Cardiac muscle cell (in vitro differentiated cells and primary cell): Measurements from ENCODE around the gene NCS1. TPM values are rescaled to one million over a fixed set of nuclear protein-coding genes. Genes with fewer than 3 reads are reported as not detected.

Experiments used
- DNase-seq, 2 donors: peaks; one replicate each; pipeline versions ENCODE4 v3.0.0 to v3.0.0-alpha.2; 2010 to 2017; ENCODE audit warnings: low read depth in 1 of 2, low spot score in 1 of 2
- H3K27ac ChIP-seq: fragments of 200-600 bp; sonication (generic); 2 replicates; pipeline ENCODE4 v1.5.1; 2016
- H3K27me3 ChIP-seq: fragments of 200-600 bp; sonication (generic); 2 replicates; pipeline ENCODE4 v1.6.0; 2016; ENCODE audit warnings: control low read depth
- H3K36me3 ChIP-seq: fragments of 200-600 bp; sonication (generic); 2 replicates; pipeline ENCODE4 v1.5.1; 2016; ENCODE audit warnings: control low read depth
- H3K4me1 ChIP-seq: fragments of 200-600 bp; sonication (generic); 2 replicates; pipeline ENCODE4 v1.8.1; 2017; ENCODE audit warnings: low read depth, mild to moderate bottlenecking, mixed run types
- H3K4me3 ChIP-seq: fragments of 200-600 bp; sonication (generic); 2 replicates; pipeline ENCODE4 v1.5.1; 2016; ENCODE audit warnings: mild to moderate bottlenecking
- H3K9me3 ChIP-seq: fragments of 200-600 bp; sonication (generic); 2 replicates; pipeline ENCODE4 v1.5.1; 2017; ENCODE audit warnings: low read depth, mild to moderate bottlenecking, control low read depth
- polyA plus RNA-seq: library from polyadenylated mRNA; unstranded; fragments of >200 nt; fragmentation: Nextera tagmentation; extraction: Ambion mirVana; gene quantifications from 2 replicates; pipeline ENCODE4 v1.2.1, GENCODE V29; 2016
- total RNA-seq: library from RNA; depleted of rRNA; stranded (reverse); fragments of >200 nt; gene quantifications from 2 replicates; pipeline ENCODE4 v1.2.3, GENCODE V29; 2016
- TF ChIP-seq, protein P1 (sequence below): IDR thresholded peaks from 2 replicates; pipeline ENCODE4 v1.5.1; 2012; ENCODE audit warnings: low read depth, mild to moderate bottlenecking, low read length

Gene NCS1
- total and polyA plus RNA-seq, 2 experiments from 2014 or later, result 48.3 to 55.7 TPM

GRCh38 chr9:130243882-130244170 lies 71.6 kb downstream of the NCS1 start:
- Histone ChIP-seq H3K9me3 (no peaks in the 10 kb centered on the region), H3K4me3 (no peak overlapping the region), H3K27ac (no peak overlapping the region), H3K4me1 (no peaks in the 10 kb centered on the region), H3K36me3 (no peaks in the 10 kb centered on the region), H3K27me3 (no peaks in the 10 kb centered on the region)
- TF ChIP-seq, protein P1, sequence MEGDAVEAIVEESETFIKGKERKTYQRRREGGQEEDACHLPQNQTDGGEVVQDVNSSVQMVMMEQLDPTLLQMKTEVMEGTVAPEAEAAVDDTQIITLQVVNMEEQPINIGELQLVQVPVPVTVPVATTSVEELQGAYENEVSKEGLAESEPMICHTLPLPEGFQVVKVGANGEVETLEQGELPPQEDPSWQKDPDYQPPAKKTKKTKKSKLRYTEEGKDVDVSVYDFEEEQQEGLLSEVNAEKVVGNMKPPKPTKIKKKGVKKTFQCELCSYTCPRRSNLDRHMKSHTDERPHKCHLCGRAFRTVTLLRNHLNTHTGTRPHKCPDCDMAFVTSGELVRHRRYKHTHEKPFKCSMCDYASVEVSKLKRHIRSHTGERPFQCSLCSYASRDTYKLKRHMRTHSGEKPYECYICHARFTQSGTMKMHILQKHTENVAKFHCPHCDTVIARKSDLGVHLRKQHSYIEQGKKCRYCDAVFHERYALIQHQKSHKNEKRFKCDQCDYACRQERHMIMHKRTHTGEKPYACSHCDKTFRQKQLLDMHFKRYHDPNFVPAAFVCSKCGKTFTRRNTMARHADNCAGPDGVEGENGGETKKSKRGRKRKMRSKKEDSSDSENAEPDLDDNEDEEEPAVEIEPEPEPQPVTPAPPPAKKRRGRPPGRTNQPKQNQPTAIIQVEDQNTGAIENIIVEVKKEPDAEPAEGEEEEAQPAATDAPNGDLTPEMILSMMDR, result no peak
- no peak for DNase-seq

- no peaks in the 10 kb centered on the region for H3K36me3 ChIP-seq
- TF ChIP-seq, protein P1, result no peak
- H3K27ac ChIP-seq, result no peak overlapping the region
- no peak for DNase-seq
- H3K4me1 ChIP-seq, result no peaks in the 10 kb centered on the region
- H3K9me3 ChIP-seq, result no peaks in the 10 kb centered on the region
- H3K4me3 ChIP-seq, result no peak overlapping the region
- no peaks in the 10 kb centered on the region for H3K27me3 ChIP-seq
Observed at GRCh38 chr9:130244548-130245165, 72.5 kb downstream of the NCS1 start.

DNA sequence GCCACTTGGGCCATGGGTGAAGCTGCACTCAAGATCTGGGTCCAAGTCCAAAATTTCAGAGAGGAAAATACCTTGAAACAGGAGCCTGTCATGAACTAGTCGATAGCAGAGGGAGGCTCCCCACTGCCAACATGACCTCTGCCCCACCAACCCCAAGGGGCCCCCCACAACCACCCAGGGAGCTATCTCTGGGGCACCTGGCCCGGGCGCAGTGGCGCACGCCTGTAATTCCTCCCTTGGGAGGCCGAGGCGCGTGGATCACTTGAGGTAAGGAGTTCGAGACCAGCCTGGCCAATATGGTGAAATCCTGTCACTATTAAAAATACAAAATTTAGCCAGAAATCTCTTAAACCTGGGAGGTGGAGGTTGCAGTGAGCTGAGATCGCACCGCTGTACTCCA lies 73.3 kb downstream of the NCS1 start:
- no peak for DNase-seq
- H3K36me3 ChIP-seq, result no peaks in the 10 kb centered on the region
- H3K27me3 ChIP-seq, result no peaks in the 10 kb centered on the region
- TF ChIP-seq, protein P1, result no peak
- no peaks in the 10 kb centered on the region for H3K9me3 ChIP-seq
- H3K27ac ChIP-seq, result no peak overlapping the region
- no peaks in the 10 kb centered on the region for H3K4me1 ChIP-seq
- H3K4me3 ChIP-seq, result no peak overlapping the region

- H3K27ac ChIP-seq, result no peak overlapping the region
- H3K27me3 ChIP-seq, result no peaks in the 10 kb centered on the region
- no peak for DNase-seq
- no peaks in the 10 kb centered on the region for H3K36me3 ChIP-seq
- no peaks in the 10 kb centered on the region for H3K4me1 ChIP-seq
- TF ChIP-seq, protein P1, result no peak
- no peak overlapping the region for H3K4me3 ChIP-seq
- H3K9me3 ChIP-seq, result no peaks in the 10 kb centered on the region
Observed at GRCh38 chr9:130246126-130246525, 73.9 kb downstream of the NCS1 start.

DNA sequence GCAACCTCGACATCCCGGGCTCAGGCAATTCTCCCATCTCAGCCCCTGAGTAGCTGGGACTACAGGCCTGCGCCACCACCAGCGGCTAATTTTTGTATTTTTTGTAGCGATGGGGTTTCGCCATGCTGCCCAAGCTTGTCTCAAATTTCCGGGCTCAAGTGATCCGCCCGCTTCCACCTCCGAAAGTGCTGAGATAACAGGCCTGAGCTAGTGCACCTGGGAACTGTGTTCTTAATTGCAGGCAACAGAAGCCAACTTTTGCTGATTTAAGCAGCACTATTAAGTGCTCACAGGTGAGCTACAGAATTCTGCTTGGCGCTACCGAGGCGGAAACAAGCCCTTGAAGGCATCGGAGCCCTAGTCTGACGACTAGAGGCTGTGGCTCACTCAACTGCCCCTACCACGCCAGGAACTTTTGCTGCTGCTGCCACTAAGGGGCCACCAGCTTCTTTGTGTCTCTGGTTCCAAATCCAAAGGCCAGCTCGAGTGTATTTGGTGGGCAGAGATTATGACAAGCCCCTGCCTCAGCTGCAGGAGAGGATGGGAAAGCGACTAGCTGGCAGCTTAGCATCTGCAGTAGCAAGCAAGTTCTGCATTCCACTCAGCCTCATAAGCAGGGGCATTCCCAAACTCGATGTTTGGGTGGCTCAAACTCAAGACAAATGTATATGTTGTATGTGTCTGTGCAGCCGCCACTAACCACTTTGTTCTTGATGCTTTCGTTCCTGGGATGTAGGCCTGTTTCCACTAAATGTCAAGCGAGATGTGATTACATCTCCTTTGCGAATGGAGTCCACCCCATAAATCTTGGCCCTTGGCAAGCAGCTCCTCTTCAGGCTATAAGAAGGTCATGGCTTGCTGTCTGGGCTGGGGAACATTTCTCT lies 82.8 kb downstream of the NCS1 start:
- TF ChIP-seq, protein P1, result no peak
- no peak overlapping the region for H3K4me3 ChIP-seq
- no peaks in the 10 kb centered on the region for H3K9me3 ChIP-seq
- no peak overlapping the region for H3K27ac ChIP-seq
- no peaks in the 10 kb centered on the region for H3K27me3 ChIP-seq
- no peaks in the 10 kb centered on the region for H3K4me1 ChIP-seq
- no peaks in the 10 kb centered on the region for H3K36me3 ChIP-seq
- DNase-seq, result no peak
